ENCODE measurements around the gene FBXO38.
"Not testable (repeated sequence)": the region's sequence is repeated elsewhere in the genome, so short reads cannot be mapped to it uniquely, and the experiment has no call there.

FBXO38 gene

DNA sequence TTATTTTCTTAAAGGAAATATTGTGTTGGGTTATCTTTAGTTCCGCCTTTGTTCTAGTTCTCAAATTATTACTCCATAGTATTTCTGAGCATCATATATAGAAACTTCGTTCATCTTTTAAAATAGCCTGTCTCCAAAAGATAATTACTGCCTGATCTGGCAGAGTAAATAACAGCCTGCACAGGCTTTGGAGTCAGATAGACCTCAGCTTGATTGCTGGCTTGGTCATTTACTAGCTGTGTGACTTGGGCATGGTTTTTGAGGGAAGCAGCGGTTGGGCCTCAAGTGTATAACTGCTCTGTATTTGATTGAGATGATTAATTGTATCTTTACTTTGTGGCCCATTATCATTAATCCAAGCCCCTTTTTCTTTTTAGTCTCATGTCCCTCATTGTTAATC lies 50.1 kb downstream of the FBXO38 start:
- no peak for DNase-seq (ENCODE audit: low read depth)

DNA sequence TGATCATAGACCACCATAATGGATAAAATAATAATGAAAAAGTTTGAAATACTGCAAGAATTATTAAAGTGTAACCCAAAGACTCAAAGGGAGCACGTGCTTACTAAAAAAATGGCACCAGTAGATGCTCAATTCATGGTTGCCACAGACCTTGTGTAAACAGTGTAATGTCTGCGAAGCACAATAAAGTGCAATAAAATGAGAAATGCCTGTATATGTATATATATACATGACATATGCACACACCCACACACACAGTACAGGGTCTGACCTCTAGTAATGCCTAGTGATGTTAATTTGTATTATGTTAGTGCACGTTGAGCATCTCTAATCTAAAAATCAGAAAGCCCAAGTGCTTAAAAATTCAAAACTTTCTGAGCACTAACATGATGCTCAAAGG lies 52.3 kb downstream of the FBXO38 start:
- no peak for DNase-seq (ENCODE audit: low read depth)

DNA sequence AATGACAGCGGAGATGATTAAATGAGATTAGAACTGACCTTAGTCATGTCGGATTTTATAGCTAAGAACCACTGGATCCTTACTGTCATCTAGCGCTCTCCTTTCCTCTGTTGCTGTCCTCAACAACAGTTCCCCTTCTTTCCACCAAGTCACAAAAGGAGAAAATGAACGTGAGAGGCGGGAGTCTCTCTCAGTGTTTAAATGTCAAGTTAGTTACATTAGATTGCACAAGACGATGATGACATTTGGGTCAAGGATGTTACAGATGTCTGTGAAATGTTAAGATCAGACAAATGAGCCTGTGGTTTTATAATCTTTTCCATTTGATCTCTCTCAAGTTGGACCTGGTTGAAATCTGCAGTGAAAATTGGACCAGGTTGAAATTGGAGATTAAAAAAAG lies 53.5 kb downstream of the FBXO38 start:
- no peak for DNase-seq (ENCODE audit: low read depth)

DNA sequence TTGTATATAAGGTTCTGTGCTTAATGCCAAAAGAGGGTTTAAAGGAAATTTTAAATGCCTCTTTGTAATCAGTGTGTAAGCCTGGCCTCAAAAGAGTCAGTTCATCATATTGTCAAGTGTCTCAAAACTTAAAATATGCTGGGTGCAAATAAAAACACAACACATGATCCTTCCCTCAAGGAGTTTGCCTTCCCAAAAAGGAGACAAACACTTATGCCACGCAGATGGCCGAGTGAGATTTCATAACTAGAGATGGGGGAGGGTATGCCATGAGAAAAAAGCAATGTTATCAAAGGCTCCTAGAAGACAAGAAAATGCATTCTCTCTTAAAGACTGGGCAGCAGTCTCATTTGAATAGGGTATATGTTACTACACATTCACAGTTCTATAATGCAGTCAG lies 55.2 kb downstream of the FBXO38 start:
- DNase-seq (ENCODE audit: low read depth), result no peak

DNA sequence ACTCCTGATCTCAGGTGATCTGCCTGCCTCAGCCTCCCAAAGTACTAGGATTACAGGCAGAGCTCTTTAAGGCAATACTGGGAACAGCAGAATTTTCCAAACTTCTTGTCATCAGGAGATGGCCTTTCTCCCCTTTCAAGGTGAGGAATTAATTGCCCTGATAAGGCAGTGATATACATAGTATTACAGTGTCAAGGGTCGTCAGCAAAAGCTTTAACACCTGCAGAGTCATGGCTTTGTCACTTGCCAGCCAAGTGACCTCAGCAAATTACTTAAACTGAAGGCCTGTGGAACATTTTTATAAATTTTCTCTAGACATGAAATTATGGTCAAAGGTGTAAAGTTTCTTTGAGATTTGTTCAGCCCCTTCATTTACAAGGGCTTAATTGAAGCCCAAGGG lies 59.5 kb downstream of the FBXO38 start:
- DNase-seq (ENCODE audit: low read depth), result no peak

DNA sequence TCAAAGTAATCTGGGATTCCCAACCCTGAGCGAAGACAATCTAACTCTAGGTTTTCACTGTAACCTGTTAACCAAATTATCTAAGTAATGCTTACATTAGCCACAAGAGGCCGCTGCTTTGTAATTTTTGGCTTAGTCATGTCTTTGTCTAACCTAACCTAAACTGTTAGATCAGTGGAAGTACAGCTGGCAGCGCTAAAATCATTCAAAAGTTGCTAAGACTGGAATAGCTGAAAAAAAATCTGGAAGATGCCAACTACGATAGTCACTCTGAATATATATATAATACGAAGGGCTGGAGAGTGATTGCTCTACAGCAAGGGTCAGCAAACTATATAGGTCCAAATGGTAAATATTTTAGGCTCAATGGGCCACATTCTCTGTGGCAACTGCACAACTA lies 60.2 kb downstream of the FBXO38 start:
- DNase-seq (ENCODE audit: low read depth), result no peak

DNA sequence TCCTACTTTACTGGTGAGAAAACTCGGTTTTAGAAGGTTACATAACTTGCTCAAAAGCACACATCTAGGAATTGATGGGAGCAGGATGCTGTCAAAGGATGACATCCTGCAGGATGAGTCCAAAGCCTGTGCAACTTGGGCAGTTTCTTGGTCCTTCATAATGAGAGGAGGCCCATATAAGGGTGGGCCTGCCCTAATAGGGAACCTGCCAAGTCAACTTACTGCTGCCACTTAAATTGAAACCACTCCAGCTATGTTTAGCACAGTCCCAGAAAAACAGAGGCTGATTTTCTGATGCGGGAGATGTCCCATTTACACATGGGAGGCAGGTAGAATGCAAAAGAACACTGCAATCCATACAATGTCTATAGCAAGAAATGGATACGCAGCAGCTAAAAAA lies 61.8 kb downstream of the FBXO38 start:
- DNase-seq (ENCODE audit: low read depth), result no peak

DNA sequence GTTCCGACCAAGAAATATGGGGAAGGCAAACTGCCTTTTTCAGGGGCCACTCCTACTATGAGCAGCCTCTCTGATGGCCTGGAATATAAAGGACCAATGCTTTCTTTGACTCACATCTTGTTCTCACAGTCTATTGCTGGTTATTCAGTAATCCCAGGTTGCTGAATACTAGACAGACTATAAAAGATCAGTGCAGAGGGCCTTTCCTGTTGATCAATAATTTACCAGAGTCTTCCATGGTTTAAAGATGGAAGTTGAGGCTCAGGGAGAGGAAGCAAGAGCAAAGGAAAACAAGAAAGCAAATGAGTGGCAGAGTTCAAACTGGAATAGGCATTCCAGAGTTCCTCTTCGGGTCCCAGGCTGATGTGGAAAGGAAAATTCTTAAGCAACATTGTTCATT lies 62.9 kb downstream of the FBXO38 start:
- no peak for DNase-seq (ENCODE audit: low read depth)

DNA sequence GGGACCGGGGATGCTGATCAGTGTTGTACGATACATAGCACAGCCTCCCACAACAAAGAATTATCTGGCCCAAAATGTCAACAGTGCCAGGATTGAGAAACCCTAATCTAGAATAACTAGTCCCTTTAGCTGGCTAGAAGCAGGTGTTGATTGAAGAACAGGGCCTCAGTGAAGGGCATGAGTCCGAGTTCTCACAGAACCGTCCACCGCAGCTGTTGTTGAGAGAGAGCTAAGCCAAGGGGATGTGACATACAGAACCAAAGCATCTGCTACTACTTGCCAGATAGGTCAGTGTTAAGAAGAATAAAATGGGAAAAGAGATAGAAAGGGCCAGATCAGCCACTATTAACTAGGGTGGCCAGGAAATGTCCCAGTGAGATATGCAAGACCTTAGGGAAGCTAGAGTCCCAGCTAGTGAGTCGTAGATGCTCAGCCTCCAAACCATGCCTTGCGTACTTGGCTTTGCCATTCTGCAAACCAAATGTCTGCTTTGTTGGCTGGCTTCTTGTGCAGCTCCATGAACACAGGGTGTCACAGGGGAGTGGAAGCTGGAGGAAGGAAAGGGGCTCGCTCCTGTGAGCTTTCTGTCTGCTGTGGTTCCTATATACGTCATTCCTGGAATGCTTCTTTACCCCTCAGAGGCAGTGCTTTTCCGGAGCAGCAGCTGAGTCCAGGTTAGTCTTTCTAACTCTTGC lies 68.9 kb downstream of the FBXO38 start:
- DNase-seq (ENCODE audit: low read depth), result no peak

DNA sequence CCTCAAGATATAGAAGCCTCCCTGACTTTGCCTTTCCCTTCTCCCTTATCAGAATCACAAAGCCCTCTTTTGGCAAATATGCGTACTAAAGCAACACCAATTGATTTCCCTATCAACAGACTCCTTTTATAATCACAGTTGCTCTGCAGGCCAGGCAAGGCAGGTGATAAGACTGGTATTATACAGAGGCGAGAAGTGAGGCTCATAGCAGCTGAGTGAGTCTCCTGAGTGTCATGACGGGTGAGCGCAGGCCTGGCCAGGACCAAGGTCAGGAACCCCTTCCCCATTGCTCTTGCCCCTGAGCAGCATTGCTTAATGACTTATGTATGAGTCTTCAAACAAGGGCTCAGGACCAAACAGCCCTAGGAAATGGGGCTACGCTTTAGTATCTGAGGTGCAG lies 70.8 kb downstream of the FBXO38 start:
- no peak for DNase-seq (ENCODE audit: low read depth)

DNA sequence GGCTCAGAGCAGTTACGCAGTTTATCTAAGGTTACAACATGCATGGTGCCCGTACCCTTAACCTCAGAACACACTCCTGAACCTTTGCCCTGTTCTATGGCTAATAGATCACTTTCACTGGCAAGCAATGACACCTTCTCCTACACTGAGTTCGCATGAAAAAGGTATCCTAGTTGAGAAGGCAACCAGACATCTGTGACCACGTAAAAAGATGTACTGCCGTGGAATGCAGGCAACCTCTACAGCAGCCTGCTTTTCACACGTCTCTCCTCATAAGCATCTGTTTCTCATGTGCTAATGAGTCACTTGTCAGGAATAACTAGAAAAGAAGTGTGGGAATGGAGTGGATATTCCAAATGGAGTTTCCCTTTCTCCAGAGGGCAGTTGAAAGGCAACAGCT lies 71.4 kb downstream of the FBXO38 start:
- DNase-seq (ENCODE audit: low read depth), result no peak

DNA sequence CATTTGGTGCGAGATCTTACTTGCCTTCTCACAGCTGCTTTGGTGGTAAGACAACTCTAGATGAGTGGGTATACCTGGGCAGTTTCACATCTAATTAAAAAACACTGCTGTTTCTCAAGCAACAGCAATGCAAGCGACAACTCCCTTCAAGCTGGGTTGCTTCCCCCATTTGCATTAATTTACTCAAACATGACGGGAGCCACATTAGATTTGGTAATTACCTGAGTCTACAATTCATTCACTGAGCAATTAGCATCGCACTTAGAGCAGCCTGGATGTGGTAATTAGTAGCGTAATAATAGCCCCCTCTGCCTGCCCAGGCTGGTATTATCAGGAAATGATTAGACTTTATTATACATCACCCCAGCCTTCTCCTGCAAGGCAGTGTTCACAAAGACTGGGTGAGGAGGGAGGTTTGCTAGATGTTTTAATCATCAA lies 73.4 kb downstream of the FBXO38 start:
- DNase-seq (ENCODE audit: low read depth), result no peak

DNA sequence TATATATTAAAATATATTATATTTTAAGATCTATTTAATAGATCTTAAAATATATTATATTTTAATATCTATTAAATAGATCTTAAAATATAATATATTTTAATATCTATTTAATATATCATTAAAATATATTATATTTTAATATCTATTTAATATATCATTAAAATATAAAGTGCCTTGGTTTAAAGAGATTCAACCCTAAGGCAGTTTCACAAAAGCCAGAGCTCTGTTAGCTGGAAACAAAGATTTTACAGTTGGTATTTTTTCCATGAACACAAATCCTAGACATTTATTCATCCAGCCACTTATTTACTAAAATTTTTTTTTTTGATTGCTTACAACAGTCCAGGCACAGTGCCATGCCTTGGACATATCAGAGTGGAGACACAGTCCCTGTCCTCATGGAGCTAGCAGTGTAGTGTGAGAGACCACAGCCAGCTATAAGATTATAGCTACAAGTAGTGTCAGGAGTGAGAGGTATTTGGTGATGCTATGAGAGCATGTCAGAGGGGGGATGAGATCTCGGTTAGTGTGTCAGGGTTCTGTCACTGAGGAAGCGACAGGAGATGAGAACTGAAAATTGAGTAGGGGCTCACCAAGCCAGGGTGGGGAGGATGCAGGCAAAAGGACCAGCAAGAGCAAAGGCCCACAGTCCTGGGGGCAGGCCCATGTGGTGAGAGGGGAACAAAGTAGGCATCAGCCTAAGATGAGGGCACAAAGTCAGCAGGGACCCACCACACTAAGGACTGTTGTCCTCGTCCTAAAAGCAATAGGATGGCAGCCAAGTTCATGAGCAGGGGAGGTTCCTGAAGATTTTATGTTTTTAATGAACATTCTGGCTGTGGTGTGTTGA lies 74.5 kb downstream of the FBXO38 start:
- no peak for DNase-seq (ENCODE audit: low read depth)

DNA sequence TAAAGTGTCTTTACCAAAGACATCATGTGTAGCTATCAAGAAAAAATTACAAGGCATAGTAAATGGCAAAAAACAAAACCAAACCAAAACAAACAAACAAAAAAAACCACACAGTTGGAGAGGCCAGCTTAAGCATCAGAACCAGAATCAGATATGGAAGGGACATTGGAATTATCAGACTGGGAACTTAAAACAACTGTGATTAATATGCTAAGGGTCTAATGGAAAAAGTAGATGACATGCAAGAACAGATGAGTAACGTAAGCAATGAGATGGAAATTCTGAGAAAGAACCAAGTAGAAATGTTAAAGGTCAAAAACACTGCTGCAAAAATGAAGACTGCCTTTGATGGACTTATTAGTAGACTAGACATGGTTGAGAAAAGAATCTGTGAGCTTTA lies 75.9 kb downstream of the FBXO38 start:
- DNase-seq (ENCODE audit: low read depth), result no peak

DNA sequence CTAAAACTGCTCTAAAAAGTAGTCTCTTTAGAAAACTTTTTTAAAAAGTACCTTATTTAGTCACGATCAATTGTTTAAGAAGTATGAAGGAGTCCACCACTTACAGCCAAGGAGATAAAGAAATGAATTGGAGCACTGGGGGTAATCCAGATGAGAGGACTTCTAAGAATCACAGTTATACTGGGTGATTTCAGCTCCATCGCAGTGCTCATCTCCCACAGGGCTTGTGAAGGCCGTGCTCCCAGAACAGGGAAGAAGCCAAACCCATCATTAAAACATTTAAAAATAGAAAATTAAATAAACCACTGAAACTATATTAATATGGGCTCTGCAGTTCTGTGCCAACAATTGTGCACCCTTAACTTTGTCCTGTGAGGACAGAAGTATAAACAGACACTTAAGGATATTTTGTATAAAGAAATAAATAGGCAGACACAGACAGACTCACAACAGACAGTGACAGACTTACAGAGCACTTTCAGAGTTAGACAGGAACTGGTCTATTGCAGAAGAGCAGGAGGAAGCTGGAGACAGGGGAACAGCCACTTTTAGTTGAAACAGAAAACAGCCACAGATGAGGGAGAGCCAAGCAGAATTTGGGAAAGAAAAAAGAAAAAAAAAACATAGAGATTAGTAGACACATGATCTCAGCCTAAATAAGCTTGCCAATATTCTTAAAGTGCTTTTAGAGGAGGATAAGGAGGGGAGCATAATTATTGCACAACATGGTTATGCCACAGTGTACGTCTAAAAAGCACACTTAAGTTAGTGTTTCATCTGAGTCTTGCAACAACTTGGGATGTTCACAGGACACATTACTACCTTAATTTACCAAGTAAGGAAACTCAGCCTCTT lies 81.8 kb downstream of the FBXO38 start:
- DNase-seq (ENCODE audit: low read depth), result no peak

DNA sequence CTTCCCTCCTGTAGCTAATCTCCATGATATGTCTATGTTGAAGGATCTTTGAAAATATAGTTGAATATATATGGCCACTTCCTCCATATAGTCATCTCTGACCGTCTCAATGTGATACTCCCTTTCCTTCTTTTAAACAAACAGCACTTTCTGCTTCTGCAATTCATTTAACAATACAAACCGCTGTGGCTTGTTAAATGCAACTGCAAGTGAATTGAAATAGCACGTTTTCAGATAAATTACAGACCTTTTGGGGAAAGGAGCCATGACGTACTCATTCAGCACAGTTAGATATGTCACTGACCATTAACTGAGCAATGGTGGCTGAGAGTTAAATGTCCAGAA lies 82.5 kb downstream of the FBXO38 start:
- DNase-seq (ENCODE audit: low read depth), result no peak

DNA sequence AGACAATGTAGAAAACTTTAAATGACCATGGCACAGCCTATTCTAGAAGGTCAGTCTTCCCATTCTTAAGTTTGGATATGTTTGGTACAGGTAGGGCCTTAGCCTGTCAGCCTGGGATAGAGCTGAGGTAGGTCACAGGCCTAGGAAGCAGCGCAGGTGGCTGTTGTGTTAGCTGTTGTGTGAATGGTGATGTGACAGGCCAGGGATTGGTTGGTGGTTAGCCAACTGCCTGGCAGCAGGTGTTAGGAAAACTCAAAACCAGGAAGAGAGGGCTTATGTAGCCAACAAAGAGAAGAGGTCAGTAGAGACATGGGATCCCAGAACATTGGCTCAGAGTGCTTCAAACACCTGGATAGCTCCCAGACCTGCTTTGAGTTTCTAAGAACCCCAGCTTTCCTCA lies 84.2 kb downstream of the FBXO38 start:
- no peak for DNase-seq (ENCODE audit: low read depth)

DNA sequence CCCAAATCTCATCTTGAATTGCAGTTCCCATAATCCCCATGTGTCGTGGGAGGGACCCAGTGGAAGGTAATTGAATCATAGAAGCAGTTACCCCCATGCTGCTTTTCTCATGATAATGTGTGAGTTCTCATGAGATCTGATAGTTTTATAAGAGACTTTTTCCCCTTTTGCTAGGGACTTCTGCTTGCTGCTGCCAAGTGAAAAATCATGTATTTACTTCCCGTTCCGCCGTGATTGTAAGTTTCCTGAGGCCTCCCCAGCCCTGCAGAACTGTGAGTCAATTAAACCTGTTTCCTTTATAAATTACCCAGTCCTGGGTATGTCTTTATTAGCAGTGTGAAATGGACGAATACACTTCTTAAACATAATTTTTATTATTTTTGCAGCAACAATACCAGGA lies 85.0 kb downstream of the FBXO38 start:
- not testable (repeated sequence) for DNase-seq (ENCODE audit: low read depth)

DNA sequence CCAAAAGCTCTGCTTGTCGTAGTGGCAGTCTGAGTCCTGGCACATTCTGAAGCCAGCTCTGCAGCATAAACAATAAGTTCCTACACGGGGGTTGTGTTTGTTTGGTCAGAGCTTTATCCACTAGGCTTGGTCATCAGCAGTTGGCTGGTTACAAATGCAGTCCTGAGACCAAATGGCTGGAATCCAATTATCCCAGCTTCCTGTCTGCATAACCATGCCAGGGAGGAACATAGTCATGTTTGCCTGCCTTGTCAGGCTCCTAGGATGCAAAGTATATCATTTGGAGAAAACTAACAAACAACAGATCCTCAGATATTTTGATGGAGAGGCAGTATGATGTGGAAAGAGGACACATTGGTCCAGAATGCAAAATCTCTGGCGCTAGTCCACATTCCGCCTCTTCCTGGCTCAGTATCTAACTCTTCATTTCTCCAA lies 85.8 kb downstream of the FBXO38 start:
- no peak for DNase-seq (ENCODE audit: low read depth)

DNA sequence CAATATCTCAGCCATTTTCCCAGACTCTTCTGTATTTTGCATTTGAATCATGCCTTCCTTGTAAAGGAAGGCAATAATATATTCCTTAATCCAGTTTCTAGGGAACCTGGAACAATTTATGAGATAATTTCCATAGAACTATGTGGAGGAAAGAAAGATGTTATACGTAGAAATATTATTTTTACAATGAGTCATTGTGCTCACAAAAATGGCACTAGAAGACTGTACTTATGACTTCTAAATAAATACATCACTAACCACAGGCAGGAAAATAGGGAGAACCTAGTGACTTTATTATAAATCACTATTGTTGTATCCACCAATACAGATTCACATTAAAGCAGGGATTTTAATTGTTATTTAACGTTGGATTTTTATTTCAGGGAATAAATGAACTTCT lies 87.6 kb downstream of the FBXO38 start:
- DNase-seq (ENCODE audit: low read depth), result no peak

DNA sequence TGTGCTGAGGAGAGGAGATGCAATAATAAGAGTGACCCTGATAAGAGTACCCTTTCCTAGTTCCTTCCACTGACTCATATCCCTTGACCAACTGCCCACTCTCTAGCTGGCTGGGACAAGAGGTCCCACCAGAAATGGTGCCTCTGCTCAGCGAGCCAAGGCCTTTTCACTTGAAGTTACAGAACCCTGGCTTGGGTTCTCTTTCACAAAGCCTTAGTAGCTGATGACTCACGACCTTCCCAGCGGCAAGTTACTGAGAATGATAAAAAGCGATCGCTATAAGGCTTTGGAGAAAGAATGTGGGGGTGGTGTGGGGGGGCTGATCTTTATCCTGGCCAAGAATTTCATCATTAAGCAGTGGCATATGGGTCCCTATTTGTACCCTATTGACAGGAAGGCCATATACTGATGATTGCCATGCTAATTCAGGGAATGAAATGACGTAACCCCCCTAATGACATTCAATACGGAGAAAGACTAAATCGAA lies 90.3 kb downstream of the FBXO38 start:
- no peak for DNase-seq (ENCODE audit: low read depth)

DNA sequence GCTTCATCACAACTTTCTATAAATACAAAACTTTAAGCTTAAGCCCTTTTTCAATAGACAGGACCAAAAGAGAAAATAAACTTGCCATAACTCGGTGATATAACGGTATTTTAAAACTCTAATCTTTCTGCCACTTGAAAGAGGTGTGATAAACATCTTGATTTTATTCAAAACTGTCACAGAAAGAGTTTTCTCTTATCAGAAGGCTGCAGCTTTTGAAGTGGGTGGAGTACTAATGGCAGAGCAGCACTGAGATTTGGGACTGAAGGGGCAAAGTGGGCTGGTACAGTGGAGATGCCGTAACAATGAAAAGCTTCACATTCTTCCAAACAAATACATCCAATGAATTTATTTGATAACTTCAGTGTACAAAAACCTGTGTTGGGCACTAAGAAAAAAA lies 92.5 kb downstream of the FBXO38 start:
- DNase-seq (ENCODE audit: low read depth), result no peak

DNA sequence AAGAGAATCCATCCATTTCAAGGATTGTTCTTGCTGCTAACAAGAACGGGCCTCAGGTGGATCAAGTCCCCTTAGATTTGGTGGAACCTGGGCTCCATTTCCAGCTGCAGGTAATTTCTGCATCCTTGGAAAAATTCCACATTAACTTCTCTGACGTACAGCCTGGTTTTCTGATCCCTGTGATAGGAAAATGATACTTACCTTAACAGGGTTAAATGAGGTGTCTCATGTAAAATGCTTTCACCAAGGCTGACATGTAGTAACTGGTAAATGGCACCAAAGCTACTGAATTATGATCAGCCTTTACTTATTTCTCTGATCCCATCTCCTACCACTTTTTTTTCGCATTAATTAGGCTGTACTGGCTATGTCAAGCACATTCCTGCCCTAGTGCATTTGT lies 93.7 kb downstream of the FBXO38 start:
- no peak for DNase-seq (ENCODE audit: low read depth)
